Endothelial cell of umbilical vein (primary cell): Measurements from ENCODE around the gene C17orf50. TPM values are rescaled to one million over a fixed set of nuclear protein-coding genes. Genes with fewer than 3 reads are reported as not detected.
A peak's percentile ranks its signal among the peaks of the same experiment; 100 is the strongest.

Source experiments
- BruUV-seq: library from RNA; stranded (reverse); fragments of 400-500 nt; replicated peaks from 2 replicates; lab custom pipeline; 2021; lab: Mats Ljungman, UMichigan
- CTCF ChIA-PET: fragments of 300-600, 350-600 bp; sonication (Branson Sonifier 250); formaldehyde crosslinking; loops from one replicate; lab custom pipeline; 2021; ENCODE audit warnings: antibody characterized with exemption, inconsistent platforms; lab: Charles Lee
- POLR2A ChIA-PET: fragments of 300-600, 350-600 bp; sonication (Branson Sonifier 250); formaldehyde crosslinking; loops from one replicate; lab custom pipeline; 2021; ENCODE audit warnings: antibody characterized with exemption, inconsistent platforms; lab: Charles Lee
- DNase-seq: peaks from one replicate; pipeline ENCODE4 v3.0.0-alpha.2; 2011; ENCODE audit warnings: low read depth, low spot score
- FAIRE-seq: peaks from 2 replicates; lab custom pipeline; 2011; peaks lifted over from hg19 to GRCh38; lab: Jason Lieb, UNC
- H2AFZ ChIP-seq: 2 replicates; pipeline ENCODE4 v1.6.0; 2012; ENCODE audit warnings: low read depth, low read length, control low read depth, inconsistent platforms
- H3K27ac ChIP-seq: 2 replicates; pipeline ENCODE4 v1.5.1; 2011; ENCODE audit warnings: low read depth, mild to moderate bottlenecking, control low read depth, low read length, moderate library complexity; ENCODE audit not compliant: insufficient read depth
- H3K27me3 ChIP-seq, 2 experiments: 2 replicates each; pipeline versions ENCODE4 v1.6.0 to v1.6.1; 2011; ENCODE audit warnings: low read length in 2 of 2, mixed read lengths in 1 of 2; ENCODE audit not compliant: control insufficient read depth in 2 of 2, insufficient read depth in 2 of 2
- H3K36me3 ChIP-seq, 2 experiments: 2 replicates in 1 of 2; 3 replicates in 1 of 2; pipeline ENCODE4 v1.5.1; 2011; ENCODE audit warnings: low read length in 2 of 2, mild to moderate bottlenecking in 1 of 2, moderate library complexity in 1 of 2; ENCODE audit not compliant: control insufficient read depth in 2 of 2, insufficient read depth in 2 of 2; ENCODE audit errors: extremely low read depth in 1 of 2
- H3K4me1 ChIP-seq: 3 replicates; pipeline ENCODE4 v1.5.1; 2011; ENCODE audit warnings: mild to moderate bottlenecking, low read length; ENCODE audit not compliant: control insufficient read depth, insufficient read depth; ENCODE audit errors: extremely low read depth
- H3K4me2 ChIP-seq: 2 replicates; pipeline ENCODE4 v1.6.1; 2011; ENCODE audit warnings: low read length, control low read depth, mixed read lengths; ENCODE audit not compliant: insufficient read depth
- H3K4me3 ChIP-seq, 3 experiments: fragments of 200-600 bp in 1 of 3; sonication (generic), shearing (Covaris generic) in 1 of 3; replicated peaks in 1 of 3; 2 replicates each; pipeline ENCODE4 v1.5.1; 2011 to 2016; ENCODE audit warnings: control low read depth in 3 of 3, low read length in 3 of 3, mild to moderate bottlenecking in 2 of 3, inconsistent platforms in 1 of 3, low read depth in 1 of 3, moderate library complexity in 1 of 3; ENCODE audit not compliant: insufficient read depth in 1 of 3
- H3K79me2 ChIP-seq: 2 replicates; pipeline ENCODE4 v1.6.0; 2012; ENCODE audit warnings: low read length, inconsistent platforms; ENCODE audit not compliant: control insufficient read depth, insufficient read depth
- H3K9ac ChIP-seq: replicated peaks from 2 replicates; pipeline ENCODE3; 2011; ENCODE audit warnings: low read length, control low read depth; ENCODE audit not compliant: insufficient read depth; ENCODE audit errors: extremely low read depth
- H3K9me1 ChIP-seq: replicated peaks from 3 replicates; pipeline ENCODE4 v1.6.0; 2011; ENCODE audit warnings: mild to moderate bottlenecking, low read length; ENCODE audit not compliant: control insufficient read depth, insufficient read depth; ENCODE audit errors: extremely low read depth
- H3K9me3 ChIP-seq: replicated peaks from 2 replicates; pipeline ENCODE4 v1.5.1; 2012; ENCODE audit warnings: low read length, inconsistent platforms; ENCODE audit not compliant: control insufficient read depth, insufficient read depth
- H4K20me1 ChIP-seq: replicated peaks from 2 replicates; pipeline ENCODE3; 2011; ENCODE audit warnings: mild to moderate bottlenecking, low read length; ENCODE audit not compliant: control insufficient read depth, insufficient read depth; ENCODE audit errors: extremely low read depth
- EZH2 ChIP-seq: IDR thresholded peaks from 2 replicates; pipeline ENCODE4 v1.6.1; 2012; ENCODE audit warnings: borderline replicate concordance, low read depth, mild to moderate bottlenecking, moderate library complexity, low read length, inconsistent platforms; ENCODE audit not compliant: severe bottlenecking
- FOS ChIP-seq: IDR thresholded peaks from 2 replicates; pipeline ENCODE4 v1.6.1; 2011; ENCODE audit warnings: mild to moderate bottlenecking, low read length, moderate library complexity, borderline replicate concordance; ENCODE audit not compliant: insufficient read depth
- GATA2 ChIP-seq: IDR thresholded peaks from 2 replicates; pipeline ENCODE4 v1.7.0; 2011; ENCODE audit warnings: low read depth, mild to moderate bottlenecking, moderate library complexity, mixed read lengths, low read length; ENCODE audit not compliant: insufficient read length, insufficient read depth
- MAX ChIP-seq: IDR thresholded peaks from 2 replicates; pipeline ENCODE4 v1.6.1; 2011; ENCODE audit not compliant: insufficient read depth, insufficient read length
- MYC ChIP-seq: IDR thresholded peaks from one replicate; pipeline ENCODE4 v1.6.1; 2011; ENCODE audit warnings: mild to moderate bottlenecking, low read depth, low read length
- POLR2A ChIP-seq: IDR thresholded peaks from 2 replicates; pipeline ENCODE4 v1.6.1; 2012; ENCODE audit warnings: low read depth, mild to moderate bottlenecking, control low read depth, low read length
- POLR2AphosphoS5 ChIP-seq: IDR thresholded peaks from 2 replicates; pipeline ENCODE4 v1.6.1; 2012; ENCODE audit warnings: low read depth, mild to moderate bottlenecking, control low read depth, low read length, moderate library complexity; ENCODE audit not compliant: insufficient read depth
- dilution Hi-C: fragments of 300-500 bp; cut with MboI; formaldehyde crosslinking; loops from one replicate; pipeline ENCODE4 v1.15.0; 2019; ENCODE audit warnings: low sequenced_read_pairs; ENCODE audit not compliant: extremely low pct_ligation_motif_present
- intact Hi-C: fragments of 100-400 bp; cut with micrococcal nuclease; formaldehyde crosslinking; loops from one replicate; pipeline ENCODE4 v1.10.0; 2022
- polyA plus RNA-seq, 4 experiments: library from polyadenylated mRNA; depleted of rRNA in 3 of 4; stranded (reverse) in 3 of 4; unstranded in 1 of 4; fragments of >200 nt; gene quantifications; 2 replicates each; pipeline versions ENCODE4 v1.2.1 to v1.2.3, GENCODE V29; 2011 to 2012; ENCODE audit warnings: missing spikeins in 1 of 4
- total RNA-seq: library from RNA; stranded (reverse); gene quantifications from 2 replicates; pipeline ENCODE4 v1.2.3, GENCODE V29; 2021

C17orf50 gene
- total and polyA plus RNA-seq, 2 donors (not counting 3 experiments of a cell fraction or from before 2014, with no cell fraction given), result 0.15 TPM; not detected in 1

DNA sequence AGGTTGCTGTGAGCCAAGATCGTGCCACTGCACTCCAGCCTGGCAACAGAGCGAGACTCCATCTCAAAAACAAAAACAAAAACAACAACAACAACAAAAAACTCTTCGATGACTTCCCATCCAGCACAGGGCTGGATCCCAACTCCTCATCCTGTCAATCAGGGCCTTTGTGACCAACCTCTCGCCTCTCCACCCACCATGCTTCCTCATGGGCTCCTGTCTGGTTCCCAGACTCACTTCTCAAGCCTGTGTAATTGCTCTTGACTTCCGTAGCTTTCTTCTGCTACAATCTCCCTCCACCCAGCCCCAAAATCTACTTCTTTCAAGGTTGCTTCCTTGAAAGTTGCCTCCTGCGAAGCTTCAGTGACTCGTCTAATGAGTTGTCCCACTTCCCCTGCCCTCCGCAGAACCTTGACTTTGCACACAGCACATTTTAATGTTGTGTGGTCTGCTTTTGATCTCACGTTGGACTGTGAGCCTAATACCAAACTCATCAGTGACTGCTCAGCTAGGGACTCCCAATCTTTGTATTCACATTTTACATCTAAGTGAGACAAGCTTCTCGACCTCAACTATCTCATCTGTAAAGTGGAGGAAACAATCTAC is 30.2 kb upstream of the C17orf50 start:
- no peak overlapping the region for H3K4me2 ChIP-seq
- no peak for TF ChIP-seq EZH2
- peaks cover 4% of the 10 kb centered on the region for H3K4me1 ChIP-seq
- no peaks in the 10 kb centered on the region for H3K79me2 ChIP-seq
- no peak for DNase-seq
- peaks cover 0 to 4% of the 10 kb centered on the region in 2 experiments for H3K36me3 ChIP-seq
- H3K9ac ChIP-seq, result no peak overlapping the region
- no peaks in the 10 kb centered on the region for H3K9me3 ChIP-seq
- H2AFZ ChIP-seq, result no peak overlapping the region
- dilution Hi-C loops (loop anchor here (25.0 kb wide), 1 partner anchor 118 kb away; no protein-coding TSS in a partner anchor), intact Hi-C loops (no loop called here)
- ChIA-PET CTCF (interaction anchor here (1.1 to 2.1 kb wide), 3 partner anchors 9 to 17 kb away, joined by 3 to 16 read pairs (median 3); no protein-coding TSS in a partner anchor), POLR2A (no interaction called here)
- H3K27ac ChIP-seq, result no peak overlapping the region
- H3K27me3 ChIP-seq, result peaks cover 3 to 6% of the 10 kb centered on the region in 2 experiments
- no peaks in the 10 kb centered on the region for H4K20me1 ChIP-seq
- no peaks in the 10 kb centered on the region for H3K9me1 ChIP-seq
- no TSS peak for BruUV-seq
- no peak overlapping the region for H3K4me3 ChIP-seq
- FAIRE-seq, result no peak

GRCh38 chr17:35731239-35731916 is 29.3 kb upstream of the C17orf50 start, which contains the start of gene RASL10B:
RASL10B (plus strand) TSS chr17:35731639; CDS start chr17:35735185, 3,546 bp downstream.
- peaks cover 3 to 11% of the 10 kb centered on the region in 2 experiments for H3K27me3 ChIP-seq
- intact Hi-C loops, result no loop called here
- peaks cover 0 to 2% of the 10 kb centered on the region in 2 experiments for H3K36me3 ChIP-seq
- no peak within 1 kb of the TSS for H3K27ac ChIP-seq
- H3K9me3 ChIP-seq, result no peaks in the 10 kb centered on the region
- CTCF ChIA-PET, result interaction anchor here (0.7 to 2.1 kb wide), 6 partner anchors 9 to 118 kb away, joined by 3 to 16 read pairs (median 5); no protein-coding TSS in a partner anchor
- no peaks in the 10 kb centered on the region for H4K20me1 ChIP-seq
- H3K4me2 ChIP-seq, result no peak within 1 kb of the TSS
- H3K4me1 ChIP-seq, result peaks cover 4% of the 10 kb centered on the region
- no peaks in the 10 kb centered on the region for H3K9me1 ChIP-seq
- dilution Hi-C loops, result loop anchor here (25.0 kb wide), 1 partner anchor 119 kb away; no protein-coding TSS in a partner anchor
- peak within 1 kb of the TSS in 2 of 3 experiments; percentile 6 to 44 for H3K4me3 ChIP-seq
- POLR2A ChIA-PET, result no interaction called here
- no peak within 1 kb of the TSS for H2AFZ ChIP-seq
- peak; percentile 28 for DNase-seq
- TF ChIP-seq POLR2A (no peak), MYC (no peak), FOS (no peak), POLR2AphosphoS5 (peak; percentile 17), EZH2 (peak; percentile 33), GATA2 (no peak), MAX (no peak)
- no peak within 1 kb of the TSS for H3K9ac ChIP-seq
- H3K79me2 ChIP-seq, result no peaks in the 10 kb centered on the region
- FAIRE-seq, result no peak
- no TSS peak for BruUV-seq
